Aorta (tissue), 5 donors: Measurements from ENCODE around the gene EXOC3L1. TPM values are rescaled to one million over a fixed set of nuclear protein-coding genes. Genes with fewer than 3 reads are reported as not detected.

ENCODE experiments used
- ATAC-seq: fragments of 200-7000 bp; cut with Tn5 transposase; one replicate; pipeline ENCODE4 v1.9.1; 2022; ENCODE audit warnings: moderate library complexity; ENCODE audit not compliant: low FRiP score
- DNase-seq, 2 donors: peaks; one replicate each; pipeline ENCODE4 v3.0.0-alpha.2; 2020
- H3K27ac ChIP-seq, 2 donors: one replicate each; pipeline ENCODE4 v1.5.1; 2013; ENCODE audit warnings: low read length in 2 of 2, mild to moderate bottlenecking in 2 of 2, moderate library complexity in 2 of 2, control low read depth in 1 of 2, inconsistent platforms in 1 of 2, low read depth in 1 of 2
- H3K27me3 ChIP-seq, 2 donors: one replicate each; pipeline ENCODE4 v1.6.1; 2013; ENCODE audit warnings: control low read depth in 1 of 2, low read length in 1 of 2, mild to moderate bottlenecking in 1 of 2, moderate library complexity in 1 of 2; ENCODE audit not compliant: insufficient read depth in 2 of 2, control insufficient read depth in 1 of 2
- H3K36me3 ChIP-seq, 2 donors: one replicate each; pipeline ENCODE4 v1.6.1; 2013; ENCODE audit warnings: control low read depth in 1 of 2, low read length in 1 of 2, mild to moderate bottlenecking in 1 of 2; ENCODE audit not compliant: insufficient read depth in 2 of 2, control insufficient read depth in 1 of 2
- H3K4me1 ChIP-seq, 2 donors: one replicate each; pipeline ENCODE4 v1.6.1; 2013; ENCODE audit warnings: low read length in 2 of 2, control low read depth in 1 of 2, mild to moderate bottlenecking in 1 of 2, moderate library complexity in 1 of 2; ENCODE audit not compliant: insufficient read depth in 2 of 2, control insufficient read depth in 1 of 2
- H3K4me3 ChIP-seq, 2 donors: one replicate each; pipeline ENCODE4 v1.5.1; 2013; ENCODE audit warnings: low read length in 2 of 2, control low read depth in 1 of 2, mild to moderate bottlenecking in 1 of 2
- H3K9me3 ChIP-seq: one replicate; pipeline ENCODE4 v1.6.1; 2013; ENCODE audit warnings: mild to moderate bottlenecking, low read length; ENCODE audit not compliant: control insufficient read depth
- WGBS, 2 donors: extraction: QIAGEN DNeasy Blood & Tissue Kit; methylation state at CpG; one replicate each; pipeline ENCODE4 v1.1.7; 2013; 5-methylcytosine and 5-hydroxymethylcytosine counted together
- intact Hi-C, 2 donors: fragments of 100-400 bp; cut with DNase I; formaldehyde crosslinking; loops; one replicate each; pipeline versions ENCODE4 v1.14.2 to v1.15.0; 2022
- polyA plus RNA-seq, 2 donors: library from polyadenylated mRNA; stranded (reverse); fragments of 200-250 nt; gene quantifications; one replicate each; pipeline ENCODE4 v1.2.3, GENCODE V29; 2013
- total RNA-seq, 2 donors: library from RNA; stranded (reverse); fragmentation: NEBNext Ultra II Directional; extraction: Animal tissue kit (Norgen Biotek cat#: 25700); gene quantifications; one replicate each; pipeline ENCODE4 v1.2.1, GENCODE V29; 2021
- donor health status: healthy with polysubstance abuse.
- donor health status: Bipolar disorder and iron deficiency.
- donor health status: DM: no; HTN: no; CAD: no.
- donor health status: DM: no; HTN: no; CAD: no.
- donor health status: DM: yes; HTN: yes; CAD: no.

The EXOC3L1 gene
- total and polyA plus RNA-seq, 4 donors: 0.51 to 4.4 (median 1.5) TPM

- Histone ChIP-seq H3K36me3 (no peaks in the 10 kb centered on the region), H3K4me1 (no peaks in the 10 kb centered on the region), H3K4me3 (no peak overlapping the region), H3K27ac (no peak overlapping the region), H3K27me3 (no peaks in the 10 kb centered on the region), H3K9me3 (no peaks in the 10 kb centered on the region)
- intact Hi-C loops: no loop called here
- 83 to 88% methylated on average over 6 to 8 of the region's 8 CpGs for WGBS, 2 donors
- ATAC-seq (no peak), DNase-seq (no peak)
Measured at GRCh38 chr16:67209565-67209964, 19.6 kb upstream of the EXOC3L1 start.

- 90 to 91% methylated on average over 11 of the region's 11 CpGs for WGBS, 2 donors
- intact Hi-C loops: no loop called here
- no peak overlapping the region for H3K4me3 ChIP-seq
- DNase-seq (no peak), ATAC-seq (no peak)
- H3K27me3 ChIP-seq: no peaks in the 10 kb centered on the region
- no peak overlapping the region for H3K27ac ChIP-seq
- peaks cover 0 to 1% of the 10 kb centered on the region in 2 donors for H3K36me3 ChIP-seq
- H3K4me1 ChIP-seq: no peaks in the 10 kb centered on the region
- H3K9me3 ChIP-seq: no peaks in the 10 kb centered on the region
Measured at GRCh38 chr16:67208154-67208896, 18.4 kb upstream of the EXOC3L1 start.

GRCh38 chr16:67207249-67208091, 17.5 kb upstream of the EXOC3L1 start:
- peaks cover 0 to 1% of the 10 kb centered on the region in 2 donors for H3K36me3 ChIP-seq
- no peak overlapping the region for H3K4me3 ChIP-seq
- WGBS, 2 donors: 73 to 80% methylated on average over 21 of the region's 21 CpGs
- no peaks in the 10 kb centered on the region for H3K4me1 ChIP-seq
- ATAC-seq (no peak), DNase-seq (no peak)
- H3K9me3 ChIP-seq: no peaks in the 10 kb centered on the region
- no peak overlapping the region for H3K27ac ChIP-seq
- intact Hi-C loops: no loop called here
- H3K27me3 ChIP-seq: no peaks in the 10 kb centered on the region

GRCh38 chr16:67206838-67207248, 16.9 kb upstream of the EXOC3L1 start:
- Histone ChIP-seq H3K4me1 (no peaks in the 10 kb centered on the region), H3K27me3 (no peaks in the 10 kb centered on the region), H3K27ac (no peak overlapping the region), H3K36me3 (peaks cover 0 to 1% of the 10 kb centered on the region in 2 donors), H3K4me3 (no peak overlapping the region), H3K9me3 (no peaks in the 10 kb centered on the region)
- WGBS, 2 donors: 93% methylated on average over 3 of the region's 3 CpGs
- intact Hi-C loops: no loop called here
- DNase-seq: no peak
- no peak for ATAC-seq

GRCh38 chr16:67206129-67206837, 16.3 kb upstream of the EXOC3L1 start:
- H3K4me3 ChIP-seq: no peak overlapping the region
- ATAC-seq: no peak
- H3K4me1 ChIP-seq: no peaks in the 10 kb centered on the region
- H3K36me3 ChIP-seq: peaks cover 0 to 1% of the 10 kb centered on the region in 2 donors
- DNase-seq: no peak
- no peaks in the 10 kb centered on the region for H3K27me3 ChIP-seq
- intact Hi-C loops: no loop called here
- H3K9me3 ChIP-seq: no peaks in the 10 kb centered on the region
- no peak overlapping the region for H3K27ac ChIP-seq
- 91 to 92% methylated on average over 8 of the region's 8 CpGs for WGBS, 2 donors

- Histone ChIP-seq H3K36me3 (peaks cover 0 to 1% of the 10 kb centered on the region in 2 donors), H3K27me3 (no peaks in the 10 kb centered on the region), H3K9me3 (no peaks in the 10 kb centered on the region), H3K4me3 (no peak overlapping the region), H3K4me1 (no peaks in the 10 kb centered on the region), H3K27ac (no peak overlapping the region)
- no peak for ATAC-seq
- 67 to 74% methylated on average over 4 of the region's 4 CpGs for WGBS, 2 donors
- intact Hi-C loops: no loop called here
- no peak for DNase-seq
Measured at GRCh38 chr16:67204076-67204475, 14.1 kb upstream of the EXOC3L1 start.

GRCh38 chr16:67202956-67203493, 13.1 kb upstream of the EXOC3L1 start:
- intact Hi-C loops: no loop called here
- 90 to 92% methylated on average over 20 to 23 of the region's 23 CpGs for WGBS, 2 donors
- H3K36me3 ChIP-seq: peaks cover 0 to 1% of the 10 kb centered on the region in 2 donors
- ATAC-seq (no peak), DNase-seq (no peak)
- no peaks in the 10 kb centered on the region for H3K9me3 ChIP-seq
- no peaks in the 10 kb centered on the region for H3K27me3 ChIP-seq
- no peaks in the 10 kb centered on the region for H3K4me1 ChIP-seq
- H3K4me3 ChIP-seq: no peak overlapping the region
- no peak overlapping the region for H3K27ac ChIP-seq

GRCh38 chr16:67202426-67202825, 12.5 kb upstream of the EXOC3L1 start:
- intact Hi-C loops: no loop called here
- H3K27me3 ChIP-seq: no peaks in the 10 kb centered on the region
- no peak overlapping the region for H3K27ac ChIP-seq
- no peaks in the 10 kb centered on the region for H3K4me1 ChIP-seq
- peaks cover 0 to 1% of the 10 kb centered on the region in 2 donors for H3K36me3 ChIP-seq
- no peak for ATAC-seq
- no peak overlapping the region for H3K4me3 ChIP-seq
- no peaks in the 10 kb centered on the region for H3K9me3 ChIP-seq
- 92 to 96% methylated on average over 11 to 12 of the region's 12 CpGs for WGBS, 2 donors
- no peak for DNase-seq
